ENCODE results near the gene STIM1. TPM values are rescaled to one million over a fixed set of nuclear protein-coding genes. Genes with fewer than 3 reads are reported as not detected.

The STIM1 gene
- total RNA-seq = 17.5 and 31.4 TPM in 2 replicates

GRCh38 chr11:3854977-3855807, at the start of gene STIM1:
Gene STIM1 (plus strand): TSS chr11:3855664. CDS start chr11:3856271, 607 bp downstream.

GRCh38 chr11:3807909-3808860, 47.3 kb upstream of the STIM1 start, which contains the start of gene PGAP2:
Gene PGAP2 (plus strand): TSS chr11:3808560. CDS start chr11:3811260, 2,700 bp downstream.

GRCh38 chr11:3840870-3841425, 14.5 kb upstream of the STIM1 start, which contains the start of gene RHOG:
Gene RHOG (minus strand): TSS chr11:3840959. CDS start chr11:3828138, 12,821 bp downstream.

GRCh38 chr11:4094348-4095291, 239.2 kb downstream of the STIM1 start, which contains the start of gene RRM1:
Gene RRM1 (plus strand): TSS chr11:4094799. CDS start chr11:4095013, 214 bp downstream.

Other genes starting within 250 kb of the STIM1 start
- not detected in 2 replicates for gene ART5, start 213.7 kb upstream of the STIM1 start, total RNA-seq
- gene ART1, start 210.5 kb upstream of the STIM1 start, total RNA-seq = not detected in 2 replicates
- gene CHRNA10, start 184.3 kb upstream of the STIM1 start, total RNA-seq = 0.54 and 0.66 TPM in 2 replicates
- gene NUP98, start 58.1 kb upstream of the STIM1 start, total RNA-seq = 84.2 and 90.6 TPM in 2 replicates
- 7.2 and 9.5 TPM in 2 replicates for gene PGAP2, start 47.1 kb upstream of the STIM1 start, total RNA-seq
- 10.7 and 15.6 TPM in 2 replicates for gene RHOG, start 14.7 kb upstream of the STIM1 start, total RNA-seq
- gene RRM1, start 239.1 kb downstream of the STIM1 start, total RNA-seq = 51.2 and 91.1 TPM in 2 replicates

All from endothelial cell of coronary artery (primary cell).